CD4-positive, alpha-beta T cell treated with Interleukin-4 for 1 hour (primary cell): Measurements from ENCODE around the gene GATA3.

Experiments
- DNase-seq, 2 donors: peaks; one replicate each; pipeline ENCODE4 v3.0.0-alpha.2; 2020 to 2022

The GATA3 gene

GRCh38 chr10:8051109-8051821, 3.2 kb upstream of the GATA3 start:
- DNase-seq: no peak

DNA sequence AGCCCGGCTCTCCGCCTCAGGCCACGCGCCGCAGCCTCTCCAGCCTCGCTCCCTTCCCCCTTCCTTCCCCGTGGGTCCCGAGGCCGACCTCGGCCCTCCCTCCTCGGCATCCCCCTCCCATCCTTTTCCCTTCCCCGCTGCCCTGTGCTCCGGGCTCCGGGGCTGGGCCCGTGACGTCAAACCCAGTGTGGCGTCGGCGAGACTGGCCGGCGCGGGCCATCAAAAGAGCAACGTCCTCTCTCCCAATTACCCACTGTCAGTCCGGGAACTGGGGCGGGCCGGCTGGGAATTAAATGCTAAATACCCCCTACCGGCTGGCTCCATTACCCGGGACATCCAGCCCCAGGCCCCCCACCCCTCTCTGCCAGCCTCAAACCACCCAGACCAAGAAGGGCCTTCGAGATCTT, 2.6 kb upstream of the GATA3 start:
- no peak for DNase-seq

GRCh38 chr10:8052341-8052955, 2.0 kb upstream of the GATA3 start:
- DNase-seq: no peak

GRCh38 chr10:8052956-8053445, 1.5 kb upstream of the GATA3 start:
- no peak for DNase-seq

DNA sequence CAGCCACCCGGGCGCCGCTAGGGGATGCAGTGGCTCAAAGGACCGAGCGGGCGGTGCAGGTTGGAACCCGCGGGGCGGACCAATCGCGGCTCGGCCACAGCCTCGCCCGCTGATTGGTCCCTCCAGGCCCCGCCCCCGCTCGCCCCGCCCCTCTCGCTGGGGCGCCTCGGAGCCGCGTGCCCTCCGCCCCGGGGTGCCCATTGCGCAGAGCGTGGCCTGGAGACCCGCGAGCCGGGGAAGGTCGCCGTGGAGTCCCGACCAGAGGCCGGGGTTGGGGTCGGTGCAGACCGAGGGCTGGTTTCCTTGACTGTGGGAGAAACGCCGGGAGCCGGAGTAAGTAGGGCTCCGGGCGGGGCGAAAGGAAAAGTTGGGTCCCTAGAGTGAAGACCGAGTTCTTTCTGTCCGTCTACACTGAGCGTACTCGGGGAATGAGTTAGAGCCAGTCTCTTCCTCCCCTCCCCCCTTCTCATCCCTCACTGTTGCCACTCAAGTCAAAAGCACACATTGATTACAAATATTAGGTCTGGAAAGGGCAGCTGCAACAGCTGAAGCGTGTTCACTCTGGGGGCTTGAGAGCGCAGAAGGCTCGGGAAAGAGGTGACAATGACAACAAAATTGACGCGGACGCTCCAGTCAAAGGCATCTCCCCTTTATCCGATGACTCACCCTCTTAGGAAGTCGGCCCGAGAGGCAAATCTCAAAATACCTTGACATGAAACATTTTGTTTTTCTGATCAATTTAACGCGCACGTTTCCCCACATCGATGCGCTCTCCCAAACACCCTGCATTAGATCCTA, 843 bp upstream of the GATA3 start:
- peak; percentile 88 to 93 for DNase-seq

- DNase-seq: no peak
These were observed 319 bp upstream of the GATA3 start for GRCh38 chr10:8054244-8054493.

DNA sequence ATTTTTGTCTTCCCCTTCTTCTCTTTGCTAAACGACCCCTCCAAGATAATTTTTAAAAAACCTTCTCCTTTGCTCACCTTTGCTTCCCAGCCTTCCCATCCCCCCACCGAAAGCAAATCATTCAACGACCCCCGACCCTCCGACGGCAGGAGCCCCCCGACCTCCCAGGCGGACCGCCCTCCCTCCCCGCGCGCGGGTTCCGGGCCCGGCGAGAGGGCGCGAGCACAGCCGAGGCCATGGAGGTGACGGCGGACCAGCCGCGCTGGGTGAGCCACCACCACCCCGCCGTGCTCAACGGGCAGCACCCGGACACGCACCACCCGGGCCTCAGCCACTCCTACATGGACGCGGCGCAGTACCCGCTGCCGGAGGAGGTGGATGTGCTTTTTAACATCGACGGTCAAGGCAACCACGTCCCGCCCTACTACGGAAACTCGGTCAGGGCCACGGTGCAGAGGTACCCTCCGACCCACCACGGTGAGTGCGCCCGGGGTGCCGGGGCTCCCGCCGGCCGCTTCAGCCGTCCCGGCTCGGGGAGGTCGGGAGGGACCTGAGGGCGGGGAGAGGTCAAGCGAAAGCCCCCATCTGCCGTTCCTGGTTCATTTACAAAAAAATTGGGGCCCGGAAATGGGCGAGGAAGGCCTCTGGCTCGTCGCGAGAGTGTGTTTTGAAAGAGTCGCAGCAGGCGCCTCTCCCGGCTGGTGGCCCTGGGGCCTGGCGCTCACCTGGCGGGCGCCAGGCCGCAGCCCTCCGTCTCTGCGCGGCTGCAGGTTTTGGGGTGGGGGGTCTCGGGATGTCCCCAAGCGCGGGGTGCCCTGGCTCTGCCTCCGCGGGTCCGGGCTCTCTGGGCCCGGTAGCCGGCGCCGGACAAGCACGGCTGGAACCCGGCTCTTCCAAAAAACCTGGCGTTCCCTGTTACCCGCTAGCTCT, 1.2 kb downstream of the GATA3 start:
- DNase-seq: no peak

GRCh38 chr10:8056378-8056777, 1.9 kb downstream of the GATA3 start:
- no peak for DNase-seq

GRCh38 chr10:8056871-8057331, 2.4 kb downstream of the GATA3 start:
- DNase-seq: peak; percentile 52 to 72

DNA sequence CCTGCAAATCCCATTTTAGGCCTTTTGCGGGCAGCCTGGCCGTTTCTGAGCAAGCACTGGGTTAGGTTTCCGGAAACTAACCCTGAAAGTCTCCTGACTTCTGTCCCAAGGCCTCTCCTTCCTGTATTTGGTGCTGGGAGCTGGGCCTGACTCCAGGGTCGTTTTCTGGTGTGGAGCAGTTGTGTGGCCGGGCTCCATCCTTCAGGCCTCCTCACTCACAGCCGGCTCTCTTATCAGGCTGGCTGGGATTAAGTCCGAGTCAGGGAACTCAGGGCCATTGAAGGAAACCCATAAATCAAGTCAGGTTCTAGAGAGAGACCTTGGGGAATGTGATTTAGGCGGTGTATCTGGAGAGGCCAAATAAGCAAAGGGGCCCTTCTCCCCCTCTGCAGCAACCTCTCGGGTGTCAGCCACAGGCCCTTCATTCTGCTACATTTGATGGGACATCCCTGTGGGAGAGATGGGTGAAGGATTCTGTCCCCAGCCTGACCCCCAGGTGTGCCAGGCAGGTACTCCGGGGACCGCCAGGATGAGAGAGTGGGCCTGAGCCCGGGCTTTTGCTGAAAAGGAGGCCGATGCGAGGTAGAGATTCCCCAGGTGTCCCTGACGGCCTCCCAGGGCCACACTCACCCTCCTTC, 3.3 kb downstream of the GATA3 start:
- no peak for DNase-seq

DNA sequence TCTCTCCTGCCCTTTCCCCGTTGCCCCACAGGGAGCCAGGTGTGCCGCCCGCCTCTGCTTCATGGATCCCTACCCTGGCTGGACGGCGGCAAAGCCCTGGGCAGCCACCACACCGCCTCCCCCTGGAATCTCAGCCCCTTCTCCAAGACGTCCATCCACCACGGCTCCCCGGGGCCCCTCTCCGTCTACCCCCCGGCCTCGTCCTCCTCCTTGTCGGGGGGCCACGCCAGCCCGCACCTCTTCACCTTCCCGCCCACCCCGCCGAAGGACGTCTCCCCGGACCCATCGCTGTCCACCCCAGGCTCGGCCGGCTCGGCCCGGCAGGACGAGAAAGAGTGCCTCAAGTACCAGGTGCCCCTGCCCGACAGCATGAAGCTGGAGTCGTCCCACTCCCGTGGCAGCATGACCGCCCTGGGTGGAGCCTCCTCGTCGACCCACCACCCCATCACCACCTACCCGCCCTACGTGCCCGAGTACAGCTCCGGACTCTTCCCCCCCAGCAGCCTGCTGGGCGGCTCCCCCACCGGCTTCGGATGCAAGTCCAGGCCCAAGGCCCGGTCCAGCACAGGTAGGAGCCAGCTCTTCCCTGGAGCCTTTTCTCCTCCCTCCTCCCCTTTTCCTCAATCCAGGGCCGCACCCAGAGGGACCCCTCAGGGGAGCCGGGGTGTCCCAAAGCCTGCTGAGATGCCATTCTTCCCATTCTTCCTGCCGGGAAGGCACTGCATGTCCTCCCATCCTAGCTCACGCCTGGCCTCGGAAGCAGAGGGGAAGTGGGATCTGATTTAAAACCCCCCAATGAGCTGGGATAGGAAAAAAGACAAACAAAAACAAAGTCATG, 4.0 kb downstream of the GATA3 start:
- DNase-seq: no peak

GRCh38 chr10:8059191-8059936, 4.9 kb downstream of the GATA3 start:
- DNase-seq: no peak

- peak; percentile 43 to 72 for DNase-seq
These were observed 5.7 kb downstream of the GATA3 start for GRCh38 chr10:8060010-8060703.

DNA sequence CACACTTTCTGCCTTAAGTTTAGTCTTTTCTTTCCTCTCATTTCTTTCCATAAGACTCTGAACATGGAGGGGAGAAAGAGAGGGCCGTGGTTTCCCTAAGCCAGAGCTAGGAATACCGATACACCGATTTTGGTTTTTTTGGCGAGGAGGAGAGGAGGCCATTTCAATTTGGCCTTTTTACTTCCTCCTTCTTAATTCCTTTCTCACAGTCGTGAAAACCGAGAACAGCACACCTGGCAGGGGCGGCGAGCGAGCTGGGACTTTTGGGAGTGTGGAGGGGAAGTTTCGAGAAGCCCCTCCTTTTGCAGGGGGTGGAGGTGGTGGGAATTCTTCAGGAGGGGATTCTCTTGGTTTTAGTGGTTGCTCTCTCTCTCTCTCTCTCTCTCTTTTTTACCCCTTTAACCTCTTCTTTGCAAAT, 6.2 kb downstream of the GATA3 start:
- no peak for DNase-seq

GRCh38 chr10:8061274-8062211, 7.1 kb downstream of the GATA3 start:
- peak; percentile 47 to 71 for DNase-seq

GRCh38 chr10:8063128-8063908, 8.8 kb downstream of the GATA3 start:
- DNase-seq: no peak

DNA sequence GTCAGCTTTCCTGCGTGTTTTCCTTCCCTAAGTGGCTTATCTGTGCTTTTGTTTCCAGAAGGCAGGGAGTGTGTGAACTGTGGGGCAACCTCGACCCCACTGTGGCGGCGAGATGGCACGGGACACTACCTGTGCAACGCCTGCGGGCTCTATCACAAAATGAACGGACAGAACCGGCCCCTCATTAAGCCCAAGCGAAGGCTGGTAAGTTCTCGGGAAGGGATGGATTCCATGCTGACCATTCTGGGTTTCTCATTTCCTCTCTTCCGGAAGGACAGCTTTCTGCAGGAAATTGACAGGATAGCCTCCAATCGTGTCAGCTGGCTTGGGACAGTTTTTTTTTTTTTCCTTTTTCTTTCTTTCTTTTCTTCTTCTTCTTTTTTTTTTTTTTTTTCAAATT, 9.4 kb downstream of the GATA3 start:
- no peak for DNase-seq

- no peak for DNase-seq
These were observed 9.9 kb downstream of the GATA3 start for GRCh38 chr10:8064436-8064835.
